ENCODE measurements around the gene TYRO3. TPM values are rescaled to one million over a fixed set of nuclear protein-coding genes. Genes with fewer than 3 reads are reported as not detected.

The TYRO3 gene
- total and polyA plus RNA-seq, 9 donors: 37.7 to 265 (median 109) TPM

GRCh38 chr15:41574158-41574557 is 15.1 kb downstream of the TYRO3 start:
- no peaks in the 10 kb centered on the region for H3K27me3 ChIP-seq
- no peak for DNase-seq
- WGBS, 3 donors: 42 to 52% (median 47%) methylated on average over 2 of the region's 2 CpGs
- peaks cover 8% of the 10 kb centered on the region for H3K4me1 ChIP-seq (ENCODE audit: insufficient read depth)
- no peak overlapping the region for H3K27ac ChIP-seq
- H3K9me3 ChIP-seq: no peaks in the 10 kb centered on the region
- H3K4me3 ChIP-seq: no peak overlapping the region
- TF ChIP-seq POLR2A (IDR thresholded peaks at IDR 0.05) (no peak), EP300 (IDR thresholded peaks at IDR 0.05) (no peak), CTCF (IDR thresholded peaks at IDR 0.05) (no peak)
- H3K36me3 ChIP-seq: no peaks in the 10 kb centered on the region
- intact Hi-C loops (cut with DNase I): no loop called here

GRCh38 chr15:41575282-41575681 is 16.3 kb downstream of the TYRO3 start:
- WGBS, 3 donors: 64 to 81% (median 64%) methylated on average over 6 of the region's 6 CpGs
- Histone ChIP-seq H3K27ac (peak overlapping the region in 1 of 2 donors; percentile 15), H3K4me3 (no peak overlapping the region), H3K27me3 (no peaks in the 10 kb centered on the region), H3K36me3 (no peaks in the 10 kb centered on the region), H3K4me1 (ENCODE audit: insufficient read depth) (peaks cover 8% of the 10 kb centered on the region), H3K9me3 (no peaks in the 10 kb centered on the region)
- no peak for TF ChIP-seq EP300 (IDR thresholded peaks at IDR 0.05)
- TF ChIP-seq POLR2A (IDR thresholded peaks at IDR 0.05): no peak
- no peak for TF ChIP-seq CTCF (IDR thresholded peaks at IDR 0.05)
- DNase-seq: no peak
- intact Hi-C loops (cut with DNase I): no loop called here

- Histone ChIP-seq H3K4me3 (no peak overlapping the region), H3K27me3 (no peaks in the 10 kb centered on the region), H3K27ac (peak overlapping the region in 1 of 2 donors; percentile 28), H3K36me3 (no peaks in the 10 kb centered on the region), H3K9me3 (no peaks in the 10 kb centered on the region), H3K4me1 (ENCODE audit: insufficient read depth) (peaks cover 4% of the 10 kb centered on the region)
- TF ChIP-seq EP300 (IDR thresholded peaks at IDR 0.05) (no peak), POLR2A (IDR thresholded peaks at IDR 0.05) (no peak), CTCF (IDR thresholded peaks at IDR 0.05) (no peak)
- 76 to 80% (median 79%) methylated on average over 11 to 12 of the region's 12 CpGs for WGBS, 3 donors
- intact Hi-C loops (cut with DNase I): no loop called here
- no peak for DNase-seq
Observed at GRCh38 chr15:41577863-41578735, 19.1 kb downstream of the TYRO3 start.

GRCh38 chr15:41578736-41579383 is 19.8 kb downstream of the TYRO3 start:
- WGBS, 3 donors: 42 to 57% (median 55%) methylated on average over 9 of the region's 9 CpGs
- H3K9me3 ChIP-seq: no peaks in the 10 kb centered on the region
- H3K27ac ChIP-seq: peak overlapping the region in 1 of 2 donors; percentile 28
- TF ChIP-seq EP300 (IDR thresholded peaks at IDR 0.05): no peak
- no peak for TF ChIP-seq POLR2A (IDR thresholded peaks at IDR 0.05)
- no peak for TF ChIP-seq CTCF (IDR thresholded peaks at IDR 0.05)
- peaks cover 4% of the 10 kb centered on the region for H3K4me1 ChIP-seq (ENCODE audit: insufficient read depth)
- H3K27me3 ChIP-seq: no peaks in the 10 kb centered on the region
- no peak for DNase-seq
- intact Hi-C loops (cut with DNase I): no loop called here
- H3K36me3 ChIP-seq: no peaks in the 10 kb centered on the region
- no peak overlapping the region for H3K4me3 ChIP-seq
